Omental fat pad (tissue), 4 donors: ENCODE results near the gene CCL2. TPM values are rescaled to one million over a fixed set of nuclear protein-coding genes. Genes with fewer than 3 reads are reported as not detected.

Experiments
- ATAC-seq: fragments of 150-250 bp; one replicate; pipeline ENCODE4 v1.9.1; 2016; ENCODE audit warnings: mild to moderate bottlenecking, moderate library complexity; ENCODE audit not compliant: low FRiP score
- DNase-seq: peaks from one replicate; pipeline ENCODE4 v3.0.0-alpha.2; 2019; ENCODE audit warnings: low spot score
- total RNA-seq, 4 donors: library from RNA; depleted of rRNA; stranded (reverse); fragments of >200 nt; gene quantifications; one replicate each; pipeline ENCODE4 v1.1.0, GENCODE V29; 2016
- TF ChIP-seq, protein P1 (sequence below), 3 donors: fragments of 450-650 bp; IDR thresholded peaks; one replicate each; pipeline ENCODE4 v1.5.1; 2016 to 2017; ENCODE audit warnings: antibody characterized with exemption in 3 of 3, mild to moderate bottlenecking in 3 of 3, moderate library complexity in 2 of 3

Gene CCL2
- total RNA-seq, 4 donors from 2014 or later: 39.8 to 556 (median 227) TPM

DNA sequence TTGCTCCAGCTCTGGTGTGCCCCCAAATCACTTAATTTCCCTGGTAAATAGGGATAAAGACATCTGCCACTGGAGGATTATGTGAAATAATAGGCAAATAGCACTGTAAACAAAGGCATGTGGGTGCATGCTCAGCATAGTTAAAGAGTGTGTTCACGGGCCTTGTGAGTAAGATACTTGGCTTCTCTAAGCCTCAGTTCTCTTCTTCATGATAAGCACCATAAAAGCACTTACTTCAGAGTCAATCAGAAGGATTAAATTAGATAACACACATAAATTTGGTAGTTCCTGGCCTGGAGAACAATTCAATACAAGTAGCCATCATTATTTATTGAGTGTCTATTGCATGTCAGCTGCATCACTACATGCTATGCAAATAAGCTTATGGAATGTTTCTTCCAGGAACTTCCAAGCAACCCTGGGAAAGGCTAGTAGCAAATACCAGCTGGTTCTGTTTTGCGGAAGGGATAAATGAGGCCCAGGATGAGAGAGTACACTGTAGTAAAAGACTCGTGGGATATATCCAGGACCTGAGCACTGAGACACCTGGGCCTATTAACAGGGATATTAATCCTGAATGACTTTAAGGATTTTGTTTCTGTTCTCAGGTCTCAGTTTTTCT is 45.0 kb downstream of the CCL2 start:
- TF ChIP-seq, protein P1, sequence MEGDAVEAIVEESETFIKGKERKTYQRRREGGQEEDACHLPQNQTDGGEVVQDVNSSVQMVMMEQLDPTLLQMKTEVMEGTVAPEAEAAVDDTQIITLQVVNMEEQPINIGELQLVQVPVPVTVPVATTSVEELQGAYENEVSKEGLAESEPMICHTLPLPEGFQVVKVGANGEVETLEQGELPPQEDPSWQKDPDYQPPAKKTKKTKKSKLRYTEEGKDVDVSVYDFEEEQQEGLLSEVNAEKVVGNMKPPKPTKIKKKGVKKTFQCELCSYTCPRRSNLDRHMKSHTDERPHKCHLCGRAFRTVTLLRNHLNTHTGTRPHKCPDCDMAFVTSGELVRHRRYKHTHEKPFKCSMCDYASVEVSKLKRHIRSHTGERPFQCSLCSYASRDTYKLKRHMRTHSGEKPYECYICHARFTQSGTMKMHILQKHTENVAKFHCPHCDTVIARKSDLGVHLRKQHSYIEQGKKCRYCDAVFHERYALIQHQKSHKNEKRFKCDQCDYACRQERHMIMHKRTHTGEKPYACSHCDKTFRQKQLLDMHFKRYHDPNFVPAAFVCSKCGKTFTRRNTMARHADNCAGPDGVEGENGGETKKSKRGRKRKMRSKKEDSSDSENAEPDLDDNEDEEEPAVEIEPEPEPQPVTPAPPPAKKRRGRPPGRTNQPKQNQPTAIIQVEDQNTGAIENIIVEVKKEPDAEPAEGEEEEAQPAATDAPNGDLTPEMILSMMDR (IDR thresholded peaks at IDR 0.05): no peak
- DNase-seq (no peak), ATAC-seq (no peak)

DNA sequence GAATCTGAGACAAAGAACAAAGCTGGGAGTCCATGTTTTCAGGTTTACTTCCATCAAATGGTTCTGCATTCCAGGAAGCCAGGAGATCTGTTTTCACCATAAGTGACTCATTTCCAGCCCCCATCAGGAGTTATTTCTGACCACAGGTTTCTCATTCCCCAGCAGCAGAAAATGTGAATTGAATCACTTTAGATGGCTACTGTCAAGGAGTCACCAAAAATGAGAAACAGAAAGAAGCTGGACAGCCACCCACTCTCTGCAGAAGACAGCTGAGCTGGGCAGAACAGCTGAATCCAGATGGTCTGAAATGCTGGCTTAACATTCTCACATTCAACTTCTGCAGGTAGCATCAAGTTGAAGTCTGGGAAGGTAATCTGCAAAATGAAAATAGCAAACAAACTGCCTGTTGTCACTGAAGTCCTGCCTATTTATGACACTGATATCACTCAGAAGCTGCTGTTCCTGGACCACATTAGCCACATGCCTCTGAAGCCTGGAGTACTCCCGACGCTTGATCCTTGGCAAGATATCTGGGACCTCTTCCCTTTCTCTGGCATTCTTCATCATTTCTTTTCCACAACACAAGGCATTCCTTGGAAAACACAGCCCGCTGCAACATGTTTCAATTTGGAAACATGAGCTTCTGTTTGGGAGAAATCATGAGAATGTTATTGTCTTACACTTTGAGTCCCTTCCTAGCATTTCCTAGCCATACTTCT is 45.7 kb downstream of the CCL2 start:
- no peak for DNase-seq
- TF ChIP-seq, protein P1 (IDR thresholded peaks at IDR 0.05): no peak
- ATAC-seq: no peak

DNA sequence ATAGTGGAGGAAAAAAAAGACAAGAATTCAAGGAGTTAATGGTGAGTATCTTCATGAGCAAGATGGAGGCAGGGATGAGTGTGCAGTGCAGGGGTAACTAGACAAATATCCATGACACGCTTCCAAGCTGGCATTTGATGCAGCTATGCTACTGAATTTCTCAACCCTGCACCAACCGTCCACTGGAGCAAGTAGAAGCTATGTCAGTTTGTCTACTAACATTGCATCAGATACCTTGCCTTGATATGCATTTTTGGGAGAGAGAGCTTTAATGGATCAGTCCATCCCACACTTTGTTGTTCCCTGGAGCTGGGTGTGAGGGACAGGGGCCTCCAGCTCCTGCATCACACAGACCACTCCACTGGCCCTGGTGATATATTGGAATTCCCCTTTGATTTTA is 46.9 kb downstream of the CCL2 start:
- no peak for DNase-seq
- no peak for ATAC-seq
- TF ChIP-seq, protein P1 (IDR thresholded peaks at IDR 0.05): no peak

DNA sequence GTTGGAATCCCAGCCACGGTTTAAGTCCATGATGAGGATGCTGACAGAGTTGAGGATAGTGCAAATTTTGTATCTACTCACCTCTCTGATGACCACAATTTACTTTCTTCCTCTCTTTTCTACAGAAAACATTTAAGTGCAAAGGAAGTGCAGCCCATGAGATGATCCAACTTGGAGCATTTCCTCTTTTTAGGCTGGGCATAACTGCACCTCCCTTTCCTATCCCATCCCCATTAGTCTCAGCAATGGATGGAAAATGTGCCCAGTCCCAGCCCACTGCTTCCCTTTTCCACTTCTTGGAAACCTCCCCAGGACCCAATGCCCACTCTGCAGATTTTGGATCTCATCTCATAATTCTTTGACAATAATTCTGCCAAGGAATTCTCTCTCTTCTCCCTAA is 47.6 kb downstream of the CCL2 start:
- TF ChIP-seq, protein P1 (IDR thresholded peaks at IDR 0.05): no peak
- ATAC-seq (no peak), DNase-seq (no peak)

DNA sequence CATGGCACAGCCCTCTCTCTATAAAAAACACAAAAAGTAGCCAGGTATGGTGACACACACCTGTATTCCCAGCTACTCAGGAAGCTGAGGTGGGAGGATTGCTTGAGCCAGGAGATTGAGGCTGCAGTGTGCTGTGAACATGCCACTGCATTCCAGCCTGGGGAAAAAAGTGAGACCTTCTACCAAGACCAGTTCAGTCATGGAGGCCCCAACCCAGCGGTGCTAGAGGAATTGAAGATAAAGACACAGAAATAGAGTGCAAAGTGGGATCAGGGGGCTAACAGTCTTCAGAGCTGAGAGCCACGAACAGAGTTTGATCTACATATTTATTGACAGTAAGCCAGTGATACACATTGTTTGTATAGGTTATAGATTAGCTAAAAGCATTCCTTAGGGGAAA is 48.5 kb downstream of the CCL2 start:
- DNase-seq (no peak), ATAC-seq (no peak)
- TF ChIP-seq, protein P1 (IDR thresholded peaks at IDR 0.05): no peak

DNA sequence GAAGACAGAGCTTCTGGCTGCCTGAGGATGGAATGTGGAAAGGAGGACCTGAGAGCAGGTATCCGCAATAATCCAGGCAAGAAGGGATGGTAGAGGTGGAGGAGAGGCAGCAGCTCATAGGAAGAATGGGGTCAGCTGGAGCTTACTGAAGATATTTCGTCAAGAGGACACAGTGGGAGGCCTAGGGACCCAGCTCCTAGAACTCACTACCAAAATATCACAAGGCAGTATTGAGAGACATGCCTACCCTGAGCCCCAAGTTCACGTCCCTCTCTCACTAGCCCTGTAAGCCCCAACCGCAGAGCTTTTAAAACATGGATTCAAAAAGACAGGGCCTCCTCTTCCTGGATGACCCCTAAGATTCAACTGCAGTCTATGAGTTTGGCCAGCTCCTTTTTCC is 50.0 kb downstream of the CCL2 start:
- DNase-seq (no peak), ATAC-seq (no peak)
- TF ChIP-seq, protein P1 (IDR thresholded peaks at IDR 0.05): no peak

DNA sequence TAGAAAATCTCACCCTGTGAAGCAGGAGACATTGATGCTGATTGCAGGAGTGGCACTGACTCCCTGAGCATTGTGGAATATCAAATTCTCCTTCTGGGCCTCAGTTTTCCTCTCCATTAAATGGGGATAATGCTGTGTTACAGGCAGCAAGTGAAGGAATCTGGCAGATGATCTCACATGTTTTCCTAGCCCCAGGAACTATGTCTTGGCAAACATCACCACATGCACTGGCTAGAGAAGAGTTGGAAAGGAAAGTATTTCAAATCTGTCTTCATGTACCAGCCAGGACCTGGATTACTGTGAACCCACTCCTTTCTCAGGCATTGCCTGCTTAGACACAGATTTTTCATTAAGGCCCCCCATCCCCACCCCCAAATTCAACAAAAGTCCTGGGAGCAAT is 50.5 kb downstream of the CCL2 start:
- TF ChIP-seq, protein P1 (IDR thresholded peaks at IDR 0.05): no peak
- DNase-seq (no peak), ATAC-seq (no peak)
